GM21526 (cell line): ENCODE measurements around the gene SOCS7.

Experiments
- ATAC-seq: cut with Tn5 transposase; IDR thresholded peaks from one replicate; pipeline ENCODE4 v1.9.1; 2021; ENCODE audit warnings: moderate library complexity; ENCODE audit not compliant: unreplicated experiment, low FRiP score

Gene SOCS7

GRCh38 chr17:38418693-38419507, 67.3 kb downstream of the SOCS7 start:
- no peak for ATAC-seq

GRCh38 chr17:38419508-38419981, 67.9 kb downstream of the SOCS7 start:
- no peak for ATAC-seq

- ATAC-seq = no peak
Observed at GRCh38 chr17:38420518-38420917, 68.9 kb downstream of the SOCS7 start.

- ATAC-seq = no peak
Observed at GRCh38 chr17:38421171-38421841, 69.7 kb downstream of the SOCS7 start.

- no peak for ATAC-seq
Observed at GRCh38 chr17:38421871-38422827, 70.5 kb downstream of the SOCS7 start.

GRCh38 chr17:38424297-38424972, 72.8 kb downstream of the SOCS7 start:
- no peak for ATAC-seq

GRCh38 chr17:38425031-38425430, 73.4 kb downstream of the SOCS7 start:
- ATAC-seq = no peak

GRCh38 chr17:38425744-38426143, 74.1 kb downstream of the SOCS7 start:
- ATAC-seq = no peak

- no peak for ATAC-seq
Observed at GRCh38 chr17:38426441-38426840, 74.8 kb downstream of the SOCS7 start.

GRCh38 chr17:38427160-38427949, 75.7 kb downstream of the SOCS7 start:
- ATAC-seq = no peak

- ATAC-seq = no peak
Observed at GRCh38 chr17:38428112-38428642, 76.5 kb downstream of the SOCS7 start, which contains the start of gene ARHGAP23. ARHGAP23 (plus strand) TSS chr17:38428464; CDS start chr17:38428486, 22 bp downstream.

GRCh38 chr17:38428643-38429371, 77.2 kb downstream of the SOCS7 start:
- no peak for ATAC-seq

- ATAC-seq = no peak
Observed at GRCh38 chr17:38429476-38430100, 77.9 kb downstream of the SOCS7 start.

GRCh38 chr17:38430316-38430715, 78.7 kb downstream of the SOCS7 start:
- no peak for ATAC-seq

- no peak for ATAC-seq
Observed at GRCh38 chr17:38430822-38431221, 79.2 kb downstream of the SOCS7 start.

- ATAC-seq = no peak
Observed at GRCh38 chr17:38431346-38432145, 79.9 kb downstream of the SOCS7 start.

- no peak for ATAC-seq
Observed at GRCh38 chr17:38434178-38434665, 82.6 kb downstream of the SOCS7 start.
